Stomach (tissue), 4 donors: ENCODE data around the gene POGK.

ENCODE experiments used
- EP300 ChIP-seq: sonication (generic); formaldehyde crosslinking; IDR thresholded peaks from one replicate; pipeline ENCODE4 v1.6.1; 2017; ENCODE audit warnings: antibody characterized with exemption
- POLR2A ChIP-seq, 4 donors: fragments of 450-650 bp; IDR thresholded peaks; one replicate each; pipeline ENCODE4 v1.6.1; 2016; ENCODE audit warnings: antibody characterized with exemption in 4 of 4, control low read depth in 2 of 4, mild to moderate bottlenecking in 1 of 4, moderate library complexity in 1 of 4

GRCh38 chr1:166796620-166797236 is 42.5 kb upstream of the POGK start:
- TF ChIP-seq EP300, result no peak
- TF ChIP-seq POLR2A (IDR thresholded peaks at IDR 0.05), result no peak
